ENCODE data around the gene POLDIP3.
"Not testable (repeated sequence)": the region's sequence is repeated elsewhere in the genome, so short reads cannot be mapped to it uniquely, and the experiment has no call there.

POLDIP3 gene

DNA sequence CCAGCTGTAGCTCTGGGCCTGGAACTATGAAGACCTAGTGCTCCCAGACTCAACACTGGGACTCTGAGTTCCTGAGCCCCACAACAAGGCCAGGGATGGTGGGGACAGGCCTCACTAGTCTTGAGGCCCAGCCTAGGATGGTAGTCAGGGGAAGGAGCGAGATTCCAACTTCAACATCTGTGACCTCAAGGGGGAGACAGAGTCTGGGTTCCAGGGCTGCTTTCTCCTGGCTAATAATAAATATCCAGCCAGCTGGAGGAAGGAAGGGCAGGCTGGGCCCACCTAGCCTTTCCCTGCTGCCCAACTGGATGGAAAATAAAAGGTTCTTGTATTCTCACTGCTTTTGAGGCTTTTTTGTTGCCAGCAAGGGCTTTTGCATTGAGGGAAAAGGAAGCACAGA lies 40.6 kb downstream of the POLDIP3 start:
- not testable (repeated sequence) for H3K27me3 ChIP-seq (replicated peaks; ENCODE audit: control insufficient read depth, insufficient read depth, low read length); DNase-seq (ENCODE audit: extremely low read depth, insufficient read length); H3K4me3 ChIP-seq (replicated peaks; ENCODE audit: low read depth, low read length); H3K36me3 ChIP-seq (ENCODE audit: control insufficient read depth, insufficient read depth, low read length)

DNA sequence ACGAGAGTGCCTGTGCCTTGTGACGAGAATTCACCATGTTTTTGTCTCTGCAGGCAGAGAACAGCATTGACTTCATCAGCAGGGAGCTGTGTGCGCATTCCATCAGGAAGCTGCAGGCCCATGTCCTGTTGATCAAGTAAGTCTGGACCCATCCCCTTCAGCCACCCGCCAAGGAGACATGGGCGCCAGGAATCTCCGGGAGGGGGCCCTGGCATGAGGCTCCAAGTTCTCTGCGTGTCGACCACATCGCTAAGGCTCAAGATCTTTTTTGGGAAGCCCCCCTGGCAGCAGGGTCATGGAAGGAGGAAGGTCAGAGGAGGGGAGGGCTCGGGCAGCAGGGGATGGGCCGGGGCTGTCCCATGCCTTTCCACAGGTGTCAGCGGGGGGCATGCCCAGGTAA lies 43.6 kb downstream of the POLDIP3 start:
- H3K4me3 ChIP-seq (replicated peaks; ENCODE audit: low read depth, low read length); DNase-seq (ENCODE audit: extremely low read depth, insufficient read length); H3K27me3 ChIP-seq (replicated peaks; ENCODE audit: control insufficient read depth, insufficient read depth, low read length); H3K36me3 ChIP-seq (ENCODE audit: control insufficient read depth, insufficient read depth, low read length): not testable (repeated sequence)

DNA sequence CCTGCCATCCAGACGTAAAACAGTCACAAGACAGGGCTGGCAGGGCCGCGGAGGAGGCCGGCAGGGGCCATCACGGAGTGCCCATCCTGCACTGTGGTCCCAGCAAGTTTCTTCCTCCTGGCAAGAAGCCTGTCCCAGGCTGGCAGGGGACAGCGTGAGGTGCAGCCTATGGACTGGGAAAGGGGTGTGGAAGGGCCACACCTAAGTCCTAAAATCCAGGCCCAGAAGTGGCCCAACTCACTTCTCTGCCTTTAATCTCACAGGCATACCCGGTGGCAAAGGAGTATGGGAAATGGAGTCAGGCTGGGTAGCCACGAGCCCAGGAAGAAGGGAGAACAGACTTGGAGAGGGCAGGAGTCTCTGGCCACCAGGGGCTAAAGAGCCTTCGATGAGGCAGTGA lies 44.1 kb downstream of the POLDIP3 start:
- not testable (repeated sequence) for H3K36me3 ChIP-seq (ENCODE audit: control insufficient read depth, insufficient read depth, low read length); DNase-seq (ENCODE audit: extremely low read depth, insufficient read length); H3K27me3 ChIP-seq (replicated peaks; ENCODE audit: control insufficient read depth, insufficient read depth, low read length); H3K4me3 ChIP-seq (replicated peaks; ENCODE audit: low read depth, low read length)

DNA sequence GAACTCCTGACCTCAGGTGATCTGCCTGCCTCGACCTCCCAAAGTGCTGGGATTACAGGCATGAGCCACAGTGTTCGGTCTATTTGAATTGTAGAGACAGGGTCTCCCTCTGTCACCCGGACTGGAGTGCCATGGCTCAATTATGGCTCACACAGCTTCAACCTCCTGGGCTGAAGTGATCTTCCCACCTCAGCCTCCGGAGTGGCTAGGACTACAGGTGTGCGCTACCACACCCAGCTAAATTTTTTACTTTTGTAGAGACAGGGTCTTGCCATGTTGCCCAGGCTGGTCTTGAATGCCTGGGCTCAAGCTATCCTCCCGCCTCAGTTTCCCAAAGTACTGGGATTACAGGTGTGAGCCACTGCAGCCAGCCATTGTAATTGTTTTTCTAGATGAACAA lies 46.7 kb downstream of the POLDIP3 start:
- not testable (repeated sequence) for DNase-seq (ENCODE audit: extremely low read depth, insufficient read length); H3K4me3 ChIP-seq (replicated peaks; ENCODE audit: low read depth, low read length); H3K36me3 ChIP-seq (ENCODE audit: control insufficient read depth, insufficient read depth, low read length); H3K27me3 ChIP-seq (replicated peaks; ENCODE audit: control insufficient read depth, insufficient read depth, low read length)

DNA sequence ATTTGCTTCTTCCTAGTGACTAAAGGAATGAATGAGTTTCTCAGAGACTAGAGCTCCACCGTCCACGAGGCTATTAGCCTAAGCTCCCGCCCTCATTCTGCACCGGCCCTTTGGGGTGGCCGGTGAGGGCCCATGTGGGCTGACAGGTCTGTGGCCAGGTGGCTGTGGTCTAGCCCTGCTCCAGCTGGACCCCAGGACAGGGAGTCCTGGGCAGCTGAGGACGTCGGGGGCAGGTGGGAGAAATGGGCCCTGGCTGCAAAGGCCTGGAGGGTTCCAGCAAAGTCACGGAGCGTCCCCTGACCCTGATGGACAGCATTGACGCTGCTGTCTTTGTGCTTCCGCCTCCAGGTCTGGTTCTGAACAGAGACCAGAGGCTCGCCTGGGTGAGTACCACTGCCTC lies 48.7 kb downstream of the POLDIP3 start:
- H3K27me3 ChIP-seq (replicated peaks; ENCODE audit: control insufficient read depth, insufficient read depth, low read length), result no peaks in the 10 kb centered on the region
- TF ChIP-seq, protein P1, sequence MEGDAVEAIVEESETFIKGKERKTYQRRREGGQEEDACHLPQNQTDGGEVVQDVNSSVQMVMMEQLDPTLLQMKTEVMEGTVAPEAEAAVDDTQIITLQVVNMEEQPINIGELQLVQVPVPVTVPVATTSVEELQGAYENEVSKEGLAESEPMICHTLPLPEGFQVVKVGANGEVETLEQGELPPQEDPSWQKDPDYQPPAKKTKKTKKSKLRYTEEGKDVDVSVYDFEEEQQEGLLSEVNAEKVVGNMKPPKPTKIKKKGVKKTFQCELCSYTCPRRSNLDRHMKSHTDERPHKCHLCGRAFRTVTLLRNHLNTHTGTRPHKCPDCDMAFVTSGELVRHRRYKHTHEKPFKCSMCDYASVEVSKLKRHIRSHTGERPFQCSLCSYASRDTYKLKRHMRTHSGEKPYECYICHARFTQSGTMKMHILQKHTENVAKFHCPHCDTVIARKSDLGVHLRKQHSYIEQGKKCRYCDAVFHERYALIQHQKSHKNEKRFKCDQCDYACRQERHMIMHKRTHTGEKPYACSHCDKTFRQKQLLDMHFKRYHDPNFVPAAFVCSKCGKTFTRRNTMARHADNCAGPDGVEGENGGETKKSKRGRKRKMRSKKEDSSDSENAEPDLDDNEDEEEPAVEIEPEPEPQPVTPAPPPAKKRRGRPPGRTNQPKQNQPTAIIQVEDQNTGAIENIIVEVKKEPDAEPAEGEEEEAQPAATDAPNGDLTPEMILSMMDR (IDR thresholded peaks at IDR 0.05; ENCODE audit: insufficient read depth, low read length, poor library complexity, severe bottlenecking), result no peak
- H3K4me3 ChIP-seq (replicated peaks; ENCODE audit: low read depth, low read length), result no peak overlapping the region
- no peaks in the 10 kb centered on the region for H3K36me3 ChIP-seq (ENCODE audit: control insufficient read depth, insufficient read depth, low read length)
- no peak for DNase-seq (ENCODE audit: extremely low read depth, insufficient read length)

DNA sequence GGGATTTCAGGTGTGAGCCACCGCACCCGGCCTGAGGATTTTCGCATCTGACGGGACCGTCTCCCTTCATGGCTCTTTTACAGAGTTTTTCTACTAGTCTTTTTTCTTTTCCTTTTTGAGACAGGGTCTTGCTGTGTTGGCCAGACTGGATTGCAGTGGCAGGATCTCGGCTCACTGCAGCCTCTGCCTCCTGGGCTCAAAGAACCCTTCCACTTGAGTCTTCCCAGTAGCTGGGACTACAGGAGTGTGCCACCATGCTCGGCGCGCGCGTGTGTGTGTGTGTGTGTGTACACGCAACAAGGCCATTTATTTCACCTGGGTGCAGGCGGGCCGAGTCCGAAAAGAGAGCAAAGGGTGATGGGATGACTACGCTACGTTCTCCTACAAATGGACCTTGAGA lies 50.0 kb downstream of the POLDIP3 start:
- no peak for DNase-seq (ENCODE audit: extremely low read depth, insufficient read length)
- H3K36me3 ChIP-seq (ENCODE audit: control insufficient read depth, insufficient read depth, low read length), result no peaks in the 10 kb centered on the region
- TF ChIP-seq, protein P1 (IDR thresholded peaks at IDR 0.05; ENCODE audit: insufficient read depth, low read length, poor library complexity, severe bottlenecking), result no peak
- H3K27me3 ChIP-seq (replicated peaks; ENCODE audit: control insufficient read depth, insufficient read depth, low read length), result no peaks in the 10 kb centered on the region
- no peak overlapping the region for H3K4me3 ChIP-seq (replicated peaks; ENCODE audit: low read depth, low read length)

DNA sequence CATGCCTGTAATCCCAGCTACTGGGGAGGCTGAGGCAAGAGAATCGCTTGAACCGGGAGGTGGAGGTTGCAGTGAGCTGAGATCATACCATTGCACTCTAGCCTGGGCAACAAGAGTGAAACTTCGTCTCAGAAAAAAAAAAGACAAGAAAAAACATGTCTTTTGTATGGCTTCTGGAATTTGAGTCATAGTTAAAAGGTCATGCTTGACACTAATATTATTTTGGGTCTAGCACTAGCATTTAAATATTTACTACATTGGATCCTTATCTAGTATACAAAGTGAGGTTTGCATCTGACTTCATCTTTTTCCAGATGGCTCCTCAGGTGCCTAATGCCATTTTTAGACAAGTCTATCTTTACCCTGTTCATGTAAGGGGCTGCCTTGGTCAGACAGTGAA lies 50.7 kb downstream of the POLDIP3 start:
- not testable (repeated sequence) for H3K4me3 ChIP-seq (replicated peaks; ENCODE audit: low read depth, low read length); DNase-seq (ENCODE audit: extremely low read depth, insufficient read length); H3K27me3 ChIP-seq (replicated peaks; ENCODE audit: control insufficient read depth, insufficient read depth, low read length); H3K36me3 ChIP-seq (ENCODE audit: control insufficient read depth, insufficient read depth, low read length)

DNA sequence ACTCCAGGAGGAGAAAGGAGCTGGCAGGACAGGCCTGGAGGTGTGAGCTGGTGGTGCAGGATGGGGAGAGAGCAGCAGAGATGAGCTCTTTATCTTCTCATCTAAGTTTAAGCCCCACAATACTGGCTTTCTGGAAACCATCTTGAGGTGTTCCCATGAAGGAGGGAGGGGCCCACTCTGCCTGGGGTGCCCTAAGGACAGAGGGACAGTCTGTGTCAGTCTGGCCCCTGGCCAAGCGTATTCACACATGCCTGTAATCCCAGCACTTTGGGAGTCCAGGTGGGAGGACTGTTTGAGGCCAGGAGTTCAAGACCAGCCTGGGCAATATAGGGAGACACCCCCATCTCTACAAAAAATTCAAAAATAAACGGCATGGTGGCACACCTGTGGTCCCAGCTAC lies 52.0 kb downstream of the POLDIP3 start:
- Histone ChIP-seq H3K27me3 (replicated peaks; ENCODE audit: control insufficient read depth, insufficient read depth, low read length) (no peaks in the 10 kb centered on the region), H3K4me3 (replicated peaks; ENCODE audit: low read depth, low read length) (no peak overlapping the region), H3K36me3 (ENCODE audit: control insufficient read depth, insufficient read depth, low read length) (no peaks in the 10 kb centered on the region)
- DNase-seq (ENCODE audit: extremely low read depth, insufficient read length), result no peak
- TF ChIP-seq, protein P1 (IDR thresholded peaks at IDR 0.05; ENCODE audit: insufficient read depth, low read length, poor library complexity, severe bottlenecking), result no peak
